ENCODE data around the gene DUOX1. TPM values are rescaled to one million over a fixed set of nuclear protein-coding genes. Genes with fewer than 3 reads are reported as not detected.

DUOX1 gene
- polyA plus RNA-seq, 3 donors: 0.22 TPM; not detected in 2

DNA sequence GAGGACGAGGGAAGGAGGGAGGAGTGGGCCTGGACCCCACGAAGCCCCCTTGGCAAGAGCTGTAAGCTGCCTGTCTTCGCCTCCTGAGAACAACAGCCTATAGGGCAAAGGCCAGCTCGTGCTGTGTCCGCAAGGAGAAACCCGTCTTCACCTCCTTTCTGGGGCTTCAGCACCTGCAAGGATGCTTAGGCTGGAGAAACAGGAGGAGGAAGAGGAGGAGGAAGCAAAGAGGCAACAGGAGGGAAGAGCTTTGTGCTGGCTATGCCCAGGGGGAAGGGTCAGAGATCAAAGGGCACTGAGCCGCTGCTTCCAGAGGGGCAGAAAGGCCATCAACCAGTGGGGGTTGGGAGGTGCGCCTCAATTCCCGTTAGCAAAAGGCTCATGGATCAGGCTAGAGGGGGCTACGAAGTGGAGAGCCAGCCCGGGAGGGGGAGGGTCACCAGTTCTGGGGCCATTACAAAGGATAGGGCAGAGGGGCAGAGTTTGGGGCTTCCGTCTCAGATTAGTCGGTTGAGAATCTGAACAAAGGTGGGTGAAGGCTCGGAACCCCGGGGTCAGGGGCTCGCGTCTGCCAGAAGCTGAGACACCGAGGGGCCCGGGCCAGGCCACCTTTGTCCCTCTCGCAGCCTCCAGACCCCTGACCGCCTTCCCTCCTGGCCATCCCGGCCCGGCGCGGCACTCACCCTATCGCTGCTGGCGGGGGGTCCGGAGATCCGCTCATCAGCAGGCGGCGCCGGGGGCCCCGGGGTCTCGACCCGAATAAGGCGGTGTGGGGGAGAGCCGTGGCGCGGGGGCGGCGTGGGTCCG is 57.2 kb downstream of the DUOX1 start:
- H3K4me2 ChIP-seq (replicated peaks; ENCODE audit: extremely low read depth, low read length, poor library complexity, severe bottlenecking): peak overlapping the region; percentile 71
- no peak overlapping the region for H3K27ac ChIP-seq (ENCODE audit: low read depth in 1 of 2, low read length in 2 of 2)
- peaks cover 0 to 15% of the 10 kb centered on the region in 2 donors for H3K36me3 Mint-ChIP-seq

GRCh38 chr15:45187578-45187893 is 57.7 kb downstream of the DUOX1 start:
- H3K4me3 Mint-ChIP-seq: peak overlapping the region in 1 of 2 donors; percentile 86
- Histone ChIP-seq H3K9ac (ENCODE audit: insufficient read depth, low read length, poor library complexity, severe bottlenecking) (no peak overlapping the region), H3K79me2 (ENCODE audit: insufficient read depth, low read length) (no peaks in the 10 kb centered on the region), H2AFZ (ENCODE audit: insufficient read depth, low read depth, low read length, poor library complexity, severe bottlenecking) (peak overlapping the region; percentile 53), H4K20me1 (ENCODE audit: insufficient read depth, low read length) (no peaks in the 10 kb centered on the region), H3K9me3 (replicated peaks in 1 of 2; ENCODE audit: control insufficient read depth in 1 of 2, insufficient read depth in 1 of 2, low read length in 2 of 2) (no peaks in the 10 kb centered on the region), H3K36me3 (replicated peaks in 1 of 2; ENCODE audit: control insufficient read depth in 1 of 2, insufficient read depth in 2 of 2, low read length in 2 of 2) (no peaks in the 10 kb centered on the region), H3K27me3 (ENCODE audit: control insufficient read depth in 2 of 2, insufficient read depth in 2 of 2, low read length in 2 of 2) (peaks cover 4 to 24% of the 10 kb centered on the region in 2 donors), H3K4me2 (replicated peaks; ENCODE audit: extremely low read depth, low read length, poor library complexity, severe bottlenecking) (peak overlapping the region; percentile 71), H3K4me3 (replicated peaks in 1 of 3; ENCODE audit: low read depth in 2 of 3, low read length in 3 of 3) (peak overlapping the region in 1 of 3 experiments; percentile 48), H3K4me1 (ENCODE audit: control insufficient read depth in 1 of 2, insufficient read depth in 2 of 2, low read length in 2 of 2) (peaks cover 12 to 18% of the 10 kb centered on the region in 2 donors), H3K27ac (ENCODE audit: low read depth in 1 of 2, low read length in 2 of 2) (no peak overlapping the region)
- intact Hi-C loops (cut with micrococcal nuclease): no loop called here
- H3K36me3 Mint-ChIP-seq: peaks cover 0 to 15% of the 10 kb centered on the region in 2 donors
- no peak for TF ChIP-seq CTCF (IDR thresholded peaks at IDR 0.05)
- DNase-seq: no peak
- WGBS (ENCODE audit: insufficient coverage): 0% methylated on average over 19 of the region's 43 CpGs
- H3K27me3 Mint-ChIP-seq (ENCODE audit: low read depth in 3 of 3): peaks cover 28 to 33% (median 32%) of the 10 kb centered on the region in 3 donors
- H3K9me3 Mint-ChIP-seq: peaks cover 0 to 8% (median 2%) of the 10 kb centered on the region in 7 donors
- peaks cover 16% of the 10 kb centered on the region for H3K4me1 Mint-ChIP-seq
- H3K27ac Mint-ChIP-seq: no peak overlapping the region

More for the DNA sequence above, 57.2 kb downstream of the DUOX1 start:
- no peak for DNase-seq
- H3K9me3 Mint-ChIP-seq: peaks cover 0 to 8% (median 2%) of the 10 kb centered on the region in 7 donors
- Histone ChIP-seq H3K4me1 (ENCODE audit: control insufficient read depth in 1 of 2, insufficient read depth in 2 of 2, low read length in 2 of 2) (peaks cover 13 to 18% of the 10 kb centered on the region in 2 donors), H3K9me3 (replicated peaks in 1 of 2; ENCODE audit: control insufficient read depth in 1 of 2, insufficient read depth in 1 of 2, low read length in 2 of 2) (no peaks in the 10 kb centered on the region), H3K4me3 (replicated peaks in 1 of 3; ENCODE audit: low read depth in 2 of 3, low read length in 3 of 3) (peak overlapping the region in 1 of 3 experiments; percentile 48), H3K9ac (ENCODE audit: insufficient read depth, low read length, poor library complexity, severe bottlenecking) (no peak overlapping the region), H3K36me3 (replicated peaks in 1 of 2; ENCODE audit: control insufficient read depth in 1 of 2, insufficient read depth in 2 of 2, low read length in 2 of 2) (no peaks in the 10 kb centered on the region), H4K20me1 (ENCODE audit: insufficient read depth, low read length) (no peaks in the 10 kb centered on the region), H3K27me3 (ENCODE audit: control insufficient read depth in 2 of 2, insufficient read depth in 2 of 2, low read length in 2 of 2) (peaks cover 4 to 24% of the 10 kb centered on the region in 2 donors), H2AFZ (ENCODE audit: insufficient read depth, low read depth, low read length, poor library complexity, severe bottlenecking) (peak overlapping the region; percentile 53), H3K79me2 (ENCODE audit: insufficient read depth, low read length) (no peaks in the 10 kb centered on the region)
- 4% methylated on average over 36 of the region's 42 CpGs for WGBS (ENCODE audit: insufficient coverage)
- intact Hi-C loops (cut with micrococcal nuclease): no loop called here
- TF ChIP-seq CTCF (IDR thresholded peaks at IDR 0.05): no peak
- H3K27me3 Mint-ChIP-seq (ENCODE audit: low read depth in 3 of 3): peaks cover 28 to 33% (median 32%) of the 10 kb centered on the region in 3 donors
- peak overlapping the region in 2 of 7 donors; percentile 65 to 68 for H3K27ac Mint-ChIP-seq
- H3K4me1 Mint-ChIP-seq: peaks cover 17% of the 10 kb centered on the region
- H3K4me3 Mint-ChIP-seq: peak overlapping the region; percentile 71 to 86

All from CD14-positive monocyte (primary cell).